DOHH2 (cell line): ENCODE data around the gene GPSM1.

Experiments used
- H3F3A ChIP-seq: fragments of 200-600 bp; sonication (generic), shearing (Covaris generic); 2 replicates; pipeline ENCODE4 v1.6.0; 2016; ENCODE audit warnings: antibody characterized with exemption, mild to moderate bottlenecking; ENCODE audit not compliant: control insufficient read depth, insufficient read depth
- H3K27ac ChIP-seq: fragments of 200-600 bp; sonication (generic); 2 replicates; pipeline ENCODE4 v1.5.1; 2014; ENCODE audit warnings: low read depth, mild to moderate bottlenecking, low read length, moderate library complexity
- H3K27me3 ChIP-seq: fragments of 200-600 bp; sonication (generic); 2 replicates; pipeline ENCODE4 v1.6.1; 2014; ENCODE audit warnings: mild to moderate bottlenecking, low read length, mixed read lengths; ENCODE audit not compliant: control insufficient read depth
- H3K36me3 ChIP-seq: fragments of 200-600 bp; sonication (generic); 2 replicates; pipeline ENCODE4 v1.6.1; 2014; ENCODE audit warnings: mild to moderate bottlenecking, low read length, moderate library complexity, mixed read lengths; ENCODE audit not compliant: control insufficient read depth
- H3K4me1 ChIP-seq: fragments of 200-600 bp; sonication (generic); 2 replicates; pipeline ENCODE4 v1.6.1; 2014; ENCODE audit warnings: mild to moderate bottlenecking, low read length, mixed read lengths; ENCODE audit not compliant: control insufficient read depth
- H3K4me2 ChIP-seq: fragments of 200-600 bp; sonication (generic); 2 replicates; pipeline ENCODE4 v1.6.0; 2014; ENCODE audit warnings: mild to moderate bottlenecking, low read length, moderate library complexity
- H3K4me3 ChIP-seq: fragments of 200-600 bp; sonication (generic); 2 replicates; pipeline ENCODE4 v1.5.1; 2014; ENCODE audit warnings: mild to moderate bottlenecking, low read length, mixed read lengths
- H3K79me2 ChIP-seq: fragments of 200-600 bp; sonication (generic); 2 replicates; pipeline ENCODE4 v1.6.1; 2014; ENCODE audit warnings: mild to moderate bottlenecking, low read length, mixed read lengths; ENCODE audit not compliant: control insufficient read depth
- H3K9me2 ChIP-seq: fragments of 200-600 bp; sonication (generic); replicated peaks from 2 replicates; pipeline ENCODE4 v1.6.1; 2014; ENCODE audit warnings: mild to moderate bottlenecking, low read length, mixed read lengths; ENCODE audit not compliant: control insufficient read depth
- H3K9me3 ChIP-seq: fragments of 200-600 bp; sonication (generic); 2 replicates; pipeline ENCODE4 v1.6.1; 2014; ENCODE audit warnings: antibody characterized with exemption, low read length, mixed read lengths; ENCODE audit not compliant: control insufficient read depth, insufficient read depth
- H4K20me1 ChIP-seq: fragments of 200-600 bp; sonication (generic); 2 replicates; pipeline ENCODE4 v1.6.0; 2014; ENCODE audit warnings: low read depth, mild to moderate bottlenecking, antibody characterized with exemption, low read length, moderate library complexity; ENCODE audit not compliant: control insufficient read depth, insufficient read depth
- EZH2phosphoT487 ChIP-seq: fragments of 200-600 bp; sonication (generic); IDR thresholded peaks from 2 replicates; pipeline ENCODE4 v1.6.1; 2017; ENCODE audit warnings: borderline replicate concordance, mild to moderate bottlenecking, antibody characterized with exemption, low read length, moderate library complexity, mixed read lengths
- TF ChIP-seq, protein P1 (sequence below): fragments of 200-600 bp; sonication (generic); IDR thresholded peaks from one replicate; pipeline ENCODE4 v1.5.1; 2014; ENCODE audit warnings: antibody characterized with exemption, mild to moderate bottlenecking, low read depth, low read length; ENCODE audit not compliant: poor library complexity, severe bottlenecking

GPSM1 gene

DNA sequence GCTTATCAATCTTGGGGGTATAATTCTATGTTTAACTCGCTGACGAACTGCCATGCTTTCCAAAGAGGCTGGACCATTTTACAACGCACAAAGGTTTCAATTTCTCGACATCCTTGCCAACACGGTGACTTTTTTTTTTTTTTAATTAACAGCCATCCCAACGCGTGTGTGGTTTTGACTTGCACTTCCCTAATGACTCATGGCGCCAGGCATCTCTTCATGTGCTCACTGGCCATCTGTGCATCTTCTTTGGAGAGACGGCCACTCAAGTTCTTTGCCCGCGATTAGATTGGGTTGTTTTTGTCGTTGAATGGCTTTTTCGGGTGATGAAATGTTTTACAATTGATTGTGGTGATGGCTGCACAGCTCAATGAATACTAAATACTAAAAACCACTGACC is 58.7 kb downstream of the GPSM1 start:
- Histone ChIP-seq H3K9me3 (no peaks in the 10 kb centered on the region), H3K79me2 (no peaks in the 10 kb centered on the region), H3F3A (no peaks in the 10 kb centered on the region), H3K36me3 (peaks cover 77% of the 10 kb centered on the region), H3K4me3 (no peak overlapping the region), H3K27me3 (no peaks in the 10 kb centered on the region), H4K20me1 (no peaks in the 10 kb centered on the region), H3K4me1 (no peaks in the 10 kb centered on the region), H3K27ac (no peak overlapping the region), H3K9me2 (no peaks in the 10 kb centered on the region), H3K4me2 (no peak overlapping the region)
- TF ChIP-seq EZH2phosphoT487 = no peak
- TF ChIP-seq, protein P1, sequence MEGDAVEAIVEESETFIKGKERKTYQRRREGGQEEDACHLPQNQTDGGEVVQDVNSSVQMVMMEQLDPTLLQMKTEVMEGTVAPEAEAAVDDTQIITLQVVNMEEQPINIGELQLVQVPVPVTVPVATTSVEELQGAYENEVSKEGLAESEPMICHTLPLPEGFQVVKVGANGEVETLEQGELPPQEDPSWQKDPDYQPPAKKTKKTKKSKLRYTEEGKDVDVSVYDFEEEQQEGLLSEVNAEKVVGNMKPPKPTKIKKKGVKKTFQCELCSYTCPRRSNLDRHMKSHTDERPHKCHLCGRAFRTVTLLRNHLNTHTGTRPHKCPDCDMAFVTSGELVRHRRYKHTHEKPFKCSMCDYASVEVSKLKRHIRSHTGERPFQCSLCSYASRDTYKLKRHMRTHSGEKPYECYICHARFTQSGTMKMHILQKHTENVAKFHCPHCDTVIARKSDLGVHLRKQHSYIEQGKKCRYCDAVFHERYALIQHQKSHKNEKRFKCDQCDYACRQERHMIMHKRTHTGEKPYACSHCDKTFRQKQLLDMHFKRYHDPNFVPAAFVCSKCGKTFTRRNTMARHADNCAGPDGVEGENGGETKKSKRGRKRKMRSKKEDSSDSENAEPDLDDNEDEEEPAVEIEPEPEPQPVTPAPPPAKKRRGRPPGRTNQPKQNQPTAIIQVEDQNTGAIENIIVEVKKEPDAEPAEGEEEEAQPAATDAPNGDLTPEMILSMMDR = no peak

DNA sequence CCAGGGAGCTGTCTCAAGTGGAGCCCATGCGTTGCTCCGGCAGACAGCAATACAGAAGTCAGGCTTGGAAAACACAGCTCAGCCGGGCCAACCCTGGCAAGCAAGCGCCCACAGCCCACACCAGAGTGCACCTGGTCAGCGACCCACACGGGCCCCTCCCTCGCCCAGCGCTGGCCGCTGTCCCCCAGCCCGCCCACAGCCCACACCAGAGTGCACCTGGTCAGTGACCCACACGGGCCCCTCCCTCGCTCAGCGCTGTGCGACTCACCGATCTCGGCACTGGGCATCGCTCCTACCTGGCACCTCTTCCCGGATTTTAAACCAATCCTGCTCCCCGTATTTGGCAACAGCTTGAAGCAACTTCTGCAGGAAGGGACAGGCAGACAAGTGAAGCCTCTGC is 59.9 kb downstream of the GPSM1 start:
- no peaks in the 10 kb centered on the region for H4K20me1 ChIP-seq
- no peak for TF ChIP-seq EZH2phosphoT487
- TF ChIP-seq, protein P1 = no peak

DNA sequence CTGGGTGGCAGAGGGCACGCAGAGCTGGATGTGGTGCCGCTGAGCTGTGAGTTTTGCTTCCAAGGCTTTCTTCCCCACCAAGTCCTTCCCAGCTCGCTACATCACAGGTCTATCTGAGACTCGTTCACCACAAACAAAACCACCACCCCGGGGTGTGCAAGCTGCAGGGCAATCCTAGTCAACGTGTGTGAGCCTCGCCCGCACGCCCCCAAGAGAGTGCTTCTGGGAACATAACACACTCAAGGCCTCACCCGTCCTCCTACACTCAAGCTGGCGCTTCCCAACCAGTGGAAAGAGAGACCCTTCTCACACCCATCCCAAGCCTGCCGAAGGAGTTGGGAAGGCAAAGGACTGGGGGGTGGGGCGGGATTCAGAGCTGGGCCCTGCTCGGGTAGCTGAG is 62.1 kb downstream of the GPSM1 start:
- Histone ChIP-seq H3K27me3 (no peaks in the 10 kb centered on the region), H3K4me3 (no peak overlapping the region), H3K4me2 (no peak overlapping the region), H3K4me1 (no peaks in the 10 kb centered on the region), H3F3A (no peaks in the 10 kb centered on the region), H4K20me1 (no peaks in the 10 kb centered on the region), H3K27ac (no peak overlapping the region), H3K9me2 (no peaks in the 10 kb centered on the region), H3K9me3 (no peaks in the 10 kb centered on the region), H3K36me3 (peaks cover 79% of the 10 kb centered on the region), H3K79me2 (no peaks in the 10 kb centered on the region)
- TF ChIP-seq, protein P1 = no peak
- TF ChIP-seq EZH2phosphoT487 = no peak

More for the DNA sequence above, 59.9 kb downstream of the GPSM1 start:
- no peak overlapping the region for H3K27ac ChIP-seq
- H3K9me3 ChIP-seq = no peaks in the 10 kb centered on the region
- H3K9me2 ChIP-seq = no peaks in the 10 kb centered on the region
- no peak overlapping the region for H3K4me2 ChIP-seq
- peaks cover 77% of the 10 kb centered on the region for H3K36me3 ChIP-seq
- no peak overlapping the region for H3K4me3 ChIP-seq
- H3K4me1 ChIP-seq = no peaks in the 10 kb centered on the region
- H3K27me3 ChIP-seq = no peaks in the 10 kb centered on the region
- H3K79me2 ChIP-seq = no peaks in the 10 kb centered on the region
- H3F3A ChIP-seq = no peaks in the 10 kb centered on the region
